UCSD-AML1 (cell line): ENCODE measurements around the gene KIAA1549.
"Not testable (repeated sequence)": the region's sequence is repeated elsewhere in the genome, so short reads cannot be mapped to it uniquely, and the experiment has no call there.

Experiments
- DNase-seq: peaks from one replicate; lab custom pipeline; 2025; ENCODE audit not compliant: unreplicated experiment; lab: John Stamatoyannopoulos, UW

The KIAA1549 gene

GRCh38 chr7:138819625-138820024 lies 161.6 kb downstream of the KIAA1549 start:
- no peak for DNase-seq

GRCh38 chr7:138816650-138817049 lies 164.5 kb downstream of the KIAA1549 start:
- DNase-seq: no peak

DNA sequence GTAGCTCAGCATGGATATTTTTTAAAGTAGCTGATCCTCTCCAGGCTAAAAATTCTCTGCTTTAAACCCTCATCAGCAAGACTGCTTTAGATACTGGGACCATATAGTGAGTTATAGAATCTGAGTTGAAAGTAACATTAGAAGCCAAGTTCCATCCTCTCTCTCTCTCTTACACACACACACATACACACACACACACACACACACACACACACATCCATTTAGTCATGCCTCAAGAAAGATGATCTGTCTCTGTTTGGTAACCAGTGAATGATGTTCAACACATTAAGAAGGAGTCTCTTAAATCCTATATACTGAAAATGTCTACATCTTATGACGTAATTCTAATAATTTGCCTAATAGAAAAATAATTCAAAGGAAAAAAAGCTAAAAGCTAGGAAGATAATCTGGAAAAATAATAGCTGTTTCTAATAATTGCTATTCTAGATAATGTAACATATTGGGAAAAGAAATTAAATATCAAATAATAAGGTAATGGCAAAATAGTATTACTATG lies 166.3 kb downstream of the KIAA1549 start:
- DNase-seq: no peak

DNA sequence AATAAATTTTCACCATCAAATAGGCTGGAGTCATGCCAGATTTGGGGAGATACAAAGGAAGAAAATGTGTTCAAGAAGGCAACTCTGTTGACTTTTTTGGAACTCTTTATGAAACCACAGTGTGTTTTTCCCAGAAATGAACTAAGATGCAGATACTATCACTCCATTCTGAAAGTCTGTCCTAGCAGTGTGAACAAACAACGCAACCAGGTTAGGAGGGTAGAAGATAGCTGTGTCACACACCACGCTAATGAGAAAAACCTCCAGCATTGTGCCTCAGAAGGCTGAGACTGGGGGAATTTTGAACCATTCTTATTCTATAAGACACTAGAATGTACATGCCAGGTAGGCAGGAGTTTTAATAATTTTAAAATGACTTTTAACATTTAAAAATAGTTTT lies 167.2 kb downstream of the KIAA1549 start:
- DNase-seq: no peak

DNA sequence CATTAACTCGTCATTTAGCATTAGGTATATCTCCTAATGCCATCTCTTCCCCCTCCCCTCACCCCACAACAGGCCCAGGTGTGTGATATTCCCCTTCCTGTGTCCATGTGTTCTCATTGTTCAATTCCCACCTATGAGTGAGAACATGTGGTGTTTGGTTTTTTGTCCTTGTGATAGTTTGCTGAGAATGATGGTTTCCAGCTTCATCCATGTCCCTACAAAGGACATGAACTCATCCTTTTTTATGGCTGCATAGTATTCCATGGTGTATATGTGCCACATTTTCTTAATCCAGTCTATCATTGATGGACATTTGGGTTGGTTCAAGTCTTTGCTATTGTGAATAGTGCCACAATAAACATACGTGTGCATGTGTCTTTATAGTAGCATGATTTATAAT lies 169.9 kb downstream of the KIAA1549 start:
- DNase-seq: not testable (repeated sequence)

DNA sequence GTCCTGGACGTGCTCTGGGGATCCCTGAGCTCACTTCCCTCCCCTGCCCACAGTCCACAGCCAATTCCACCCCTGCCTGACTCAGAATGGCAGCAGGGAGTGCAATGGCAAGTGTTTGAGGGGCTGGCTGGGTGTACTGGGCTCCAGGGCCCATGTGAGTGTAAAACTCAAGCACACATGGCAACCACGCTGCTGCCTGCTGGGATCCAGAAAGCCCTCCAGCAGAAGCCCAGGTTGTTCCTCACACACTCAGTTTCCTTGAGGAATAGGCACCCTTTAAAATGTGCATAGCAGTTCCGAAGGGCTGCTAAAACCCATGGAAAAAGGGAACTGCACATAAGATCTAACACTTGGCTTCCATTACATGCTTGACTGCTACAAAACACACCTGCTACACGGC lies 171.8 kb downstream of the KIAA1549 start:
- DNase-seq: no peak

- DNase-seq: no peak
Observed at GRCh38 chr7:138804618-138805017, 176.6 kb downstream of the KIAA1549 start.

DNA sequence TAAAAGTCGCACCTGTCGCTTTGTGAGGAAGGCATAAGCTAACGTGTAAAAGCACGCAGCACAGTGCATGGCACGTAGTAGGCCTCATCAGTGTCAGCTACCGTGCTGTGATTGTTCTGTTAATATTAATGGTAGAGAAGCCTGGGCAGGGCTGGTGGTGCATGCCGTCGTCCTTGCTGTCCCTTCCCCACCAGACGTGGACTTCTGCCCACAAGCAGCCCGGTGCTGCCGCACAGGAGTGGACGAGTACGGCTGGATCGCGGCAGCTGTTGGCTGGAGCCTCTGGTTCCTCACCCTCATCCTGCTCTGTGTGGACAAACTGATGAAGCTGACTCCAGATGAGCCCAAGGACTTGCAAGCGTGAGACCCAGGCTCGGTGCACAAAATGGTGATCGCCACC lies 178.5 kb downstream of the KIAA1549 start:
- DNase-seq: no peak

- no peak for DNase-seq
Observed at GRCh38 chr7:138801256-138801655, 179.9 kb downstream of the KIAA1549 start.

DNA sequence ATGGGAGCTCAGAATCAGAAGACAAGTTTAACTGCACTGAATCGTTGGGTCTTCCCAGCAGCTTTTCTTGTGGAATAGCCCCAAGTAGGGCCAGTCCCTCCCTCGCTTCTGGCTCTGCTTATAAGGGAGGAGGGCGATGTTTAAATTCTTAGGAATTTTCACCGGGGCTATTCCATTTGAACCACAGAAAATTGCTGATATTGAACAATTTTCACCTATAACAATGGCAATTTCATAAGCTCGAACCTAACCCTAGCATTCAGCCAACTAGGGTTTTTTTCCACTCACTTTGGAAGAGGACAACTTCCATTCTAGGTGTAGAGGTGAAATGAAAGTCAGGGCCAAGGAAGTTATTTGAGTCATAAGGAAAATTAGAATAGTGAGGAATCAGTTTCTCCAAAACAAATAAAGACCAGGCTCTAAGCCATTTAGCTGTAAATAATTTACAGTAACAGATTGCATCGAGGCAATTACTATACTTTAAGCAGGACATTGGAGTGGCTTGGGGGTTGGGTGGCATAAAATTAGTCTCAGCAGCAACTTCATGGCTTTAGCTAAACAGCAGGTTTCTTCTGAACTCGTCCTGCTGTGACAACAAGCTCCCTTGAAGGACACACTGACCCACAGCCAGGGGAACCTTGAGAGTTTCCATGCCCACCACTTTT lies 181.7 kb downstream of the KIAA1549 start:
- no peak for DNase-seq

DNA sequence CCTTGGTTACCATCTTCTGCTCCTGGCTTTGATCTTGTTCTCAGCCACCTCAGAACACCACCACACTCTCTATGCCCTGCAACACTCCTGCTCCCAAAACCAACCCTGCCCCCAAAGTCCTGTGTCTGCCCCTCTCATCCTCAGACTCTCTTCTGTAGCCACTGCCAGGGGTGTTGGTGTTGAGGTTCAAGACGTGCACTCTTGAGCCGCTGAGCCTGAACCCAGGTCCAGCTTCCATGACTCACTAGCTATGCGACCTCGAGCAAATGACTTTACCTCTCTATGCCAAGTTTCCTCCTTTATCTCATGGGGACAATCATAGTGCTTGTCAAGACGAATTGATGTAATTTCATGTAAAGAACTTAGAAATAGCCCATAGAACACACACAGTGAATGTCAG lies 182.4 kb downstream of the KIAA1549 start:
- DNase-seq: no peak

- DNase-seq: no peak
Observed at GRCh38 chr7:138797715-138798320, 183.4 kb downstream of the KIAA1549 start, which contains the start of the genes ATP6V0A4 and TMEM213. Gene ATP6V0A4, minus strand, starts transcription at chr7:138798196. Its CDS starts 26,949 bp downstream, at chr7:138771247. Gene TMEM213, plus strand, starts transcription at chr7:138797994. Its CDS starts 111 bp downstream, at chr7:138798105.

DNA sequence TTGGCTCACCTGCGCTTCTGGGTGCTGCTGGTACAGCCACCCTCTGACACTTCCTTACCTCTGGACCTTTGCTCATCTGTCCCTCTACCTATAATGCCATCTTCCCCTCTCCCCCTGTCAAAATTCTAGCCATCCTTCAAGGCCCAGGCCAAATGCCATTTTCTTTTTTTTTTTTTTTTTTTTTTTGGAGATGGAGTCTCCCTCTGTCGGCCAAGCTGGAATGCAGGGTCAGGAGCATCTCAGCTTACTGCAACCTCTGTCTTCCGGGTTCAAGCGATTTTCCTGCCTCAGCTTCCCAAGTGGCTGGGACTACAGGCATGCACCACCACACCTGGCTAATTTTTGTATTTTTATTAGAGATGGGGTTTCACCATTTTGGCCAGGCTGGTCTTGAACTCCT lies 184.1 kb downstream of the KIAA1549 start:
- DNase-seq: not testable (repeated sequence)

GRCh38 chr7:138796038-138796615 lies 185.1 kb downstream of the KIAA1549 start:
- DNase-seq: no peak

GRCh38 chr7:138785587-138786437 lies 195.4 kb downstream of the KIAA1549 start:
- DNase-seq: peak; percentile 7

DNA sequence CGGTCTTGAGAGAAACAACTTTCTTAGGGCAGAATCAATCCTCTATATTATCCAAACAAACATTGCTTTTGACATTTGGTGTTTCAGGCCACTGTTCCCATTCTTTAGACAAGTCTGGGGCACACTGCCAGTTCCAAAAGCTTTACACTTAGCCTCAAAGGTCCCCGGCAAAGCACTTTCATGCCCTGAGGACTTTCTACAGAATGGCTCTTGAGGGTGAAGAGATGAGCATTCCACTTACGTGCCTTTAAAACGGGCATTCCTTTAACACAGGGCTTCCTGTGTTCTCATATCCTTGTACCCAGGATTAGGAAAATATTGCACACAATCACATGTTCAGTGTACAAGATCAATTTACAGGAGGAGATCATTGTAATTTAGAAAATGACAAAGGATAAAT lies 196.5 kb downstream of the KIAA1549 start:
- DNase-seq: no peak
